Nephron (organoid): ENCODE data around the gene SLAMF7.

Source experiments
- H3K27ac Mint-ChIP-seq, 3 experiments: 2 replicates each; pipeline ENCODE4 v1.8.0; 2020; ENCODE audit warnings: mixed read lengths in 3 of 3, mild to moderate bottlenecking in 2 of 3, moderate library complexity in 1 of 3
- H3K27me3 Mint-ChIP-seq: 2 replicates; pipeline ENCODE4 v1.8.0; 2021; ENCODE audit warnings: low read depth, mild to moderate bottlenecking, moderate library complexity, mixed read lengths
- H3K36me3 Mint-ChIP-seq: 2 replicates; pipeline ENCODE4 v1.8.0; 2020; ENCODE audit warnings: low read depth, mixed read lengths
- H3K4me1 Mint-ChIP-seq: 2 replicates; pipeline ENCODE4 v1.8.0; 2020; ENCODE audit warnings: mixed read lengths
- H3K4me3 Mint-ChIP-seq, 3 experiments: 2 replicates each; pipeline ENCODE4 v1.8.0; 2020; ENCODE audit warnings: mild to moderate bottlenecking in 3 of 3, mixed read lengths in 3 of 3, moderate library complexity in 2 of 3
- H3K9me3 Mint-ChIP-seq: 2 replicates; pipeline ENCODE4 v1.8.0; 2020; ENCODE audit warnings: mixed read lengths
- TF ChIP-seq, protein P1 (sequence below), 3 experiments: fragments of 200-600 bp; sonication (generic); IDR thresholded peaks; one replicate each; pipeline ENCODE4 v1.5.0; 2021; ENCODE audit warnings: antibody characterized with exemption in 3 of 3; ENCODE audit not compliant: unreplicated experiment in 3 of 3

The SLAMF7 gene

GRCh38 chr1:160746836-160747500, 7.9 kb downstream of the SLAMF7 start:
- Mint-ChIP-seq H3K4me1 (peaks cover 5% of the 10 kb centered on the region), H3K9me3 (no peaks in the 10 kb centered on the region), H3K27ac (no peak overlapping the region), H3K36me3 (no peaks in the 10 kb centered on the region), H3K27me3 (peaks cover 11% of the 10 kb centered on the region), H3K4me3 (no peak overlapping the region)
- TF ChIP-seq, protein P1, sequence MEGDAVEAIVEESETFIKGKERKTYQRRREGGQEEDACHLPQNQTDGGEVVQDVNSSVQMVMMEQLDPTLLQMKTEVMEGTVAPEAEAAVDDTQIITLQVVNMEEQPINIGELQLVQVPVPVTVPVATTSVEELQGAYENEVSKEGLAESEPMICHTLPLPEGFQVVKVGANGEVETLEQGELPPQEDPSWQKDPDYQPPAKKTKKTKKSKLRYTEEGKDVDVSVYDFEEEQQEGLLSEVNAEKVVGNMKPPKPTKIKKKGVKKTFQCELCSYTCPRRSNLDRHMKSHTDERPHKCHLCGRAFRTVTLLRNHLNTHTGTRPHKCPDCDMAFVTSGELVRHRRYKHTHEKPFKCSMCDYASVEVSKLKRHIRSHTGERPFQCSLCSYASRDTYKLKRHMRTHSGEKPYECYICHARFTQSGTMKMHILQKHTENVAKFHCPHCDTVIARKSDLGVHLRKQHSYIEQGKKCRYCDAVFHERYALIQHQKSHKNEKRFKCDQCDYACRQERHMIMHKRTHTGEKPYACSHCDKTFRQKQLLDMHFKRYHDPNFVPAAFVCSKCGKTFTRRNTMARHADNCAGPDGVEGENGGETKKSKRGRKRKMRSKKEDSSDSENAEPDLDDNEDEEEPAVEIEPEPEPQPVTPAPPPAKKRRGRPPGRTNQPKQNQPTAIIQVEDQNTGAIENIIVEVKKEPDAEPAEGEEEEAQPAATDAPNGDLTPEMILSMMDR (IDR thresholded peaks at IDR 0.05; ENCODE audit: unreplicated experiment in 3 of 3), result no peak

DNA sequence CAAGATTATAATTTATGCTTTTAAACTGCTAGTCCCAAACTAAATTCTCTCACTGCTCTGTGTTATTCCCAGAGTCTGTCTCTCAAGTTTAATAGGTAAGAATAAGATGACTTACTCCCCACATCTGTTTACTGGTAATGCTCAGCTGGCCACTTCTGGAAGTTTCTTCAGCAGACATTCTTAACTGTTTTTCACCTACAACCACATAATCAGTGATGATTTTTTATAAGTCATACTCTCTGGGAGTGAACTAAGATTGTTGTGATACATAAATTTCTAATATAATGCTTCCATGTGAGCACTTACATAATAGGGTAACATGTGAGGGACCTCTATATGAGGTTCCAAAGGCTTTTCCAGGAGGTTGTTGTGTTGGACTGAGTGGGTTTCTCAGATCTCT, 8.7 kb downstream of the SLAMF7 start:
- H3K9me3 Mint-ChIP-seq, result no peaks in the 10 kb centered on the region

DNA sequence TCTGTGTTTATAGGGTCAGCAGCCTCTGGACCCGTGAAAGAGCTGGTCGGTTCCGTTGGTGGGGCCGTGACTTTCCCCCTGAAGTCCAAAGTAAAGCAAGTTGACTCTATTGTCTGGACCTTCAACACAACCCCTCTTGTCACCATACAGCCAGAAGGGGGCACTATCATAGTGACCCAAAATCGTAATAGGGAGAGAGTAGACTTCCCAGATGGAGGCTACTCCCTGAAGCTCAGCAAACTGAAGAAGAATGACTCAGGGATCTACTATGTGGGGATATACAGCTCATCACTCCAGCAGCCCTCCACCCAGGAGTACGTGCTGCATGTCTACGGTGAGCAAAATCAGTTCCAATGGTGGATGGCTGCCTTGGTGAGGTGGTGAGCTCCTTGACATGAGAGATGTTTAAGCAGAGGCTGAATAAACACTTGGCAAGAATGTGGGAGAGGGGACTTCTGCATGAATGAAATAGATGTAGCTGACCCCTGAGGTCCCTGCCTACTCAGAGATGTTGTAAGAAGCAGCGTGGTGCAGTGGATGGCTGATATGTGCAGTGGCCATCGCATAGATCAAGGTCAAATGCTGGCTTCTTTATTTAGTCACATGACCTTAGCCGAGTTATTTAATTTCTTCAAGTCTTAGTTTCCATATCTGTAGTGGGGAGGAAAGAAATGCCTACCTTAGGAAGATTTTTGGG, 9.3 kb downstream of the SLAMF7 start:
- peaks cover 15% of the 10 kb centered on the region for H3K4me1 Mint-ChIP-seq
- no peaks in the 10 kb centered on the region for H3K9me3 Mint-ChIP-seq
- no peaks in the 10 kb centered on the region for H3K36me3 Mint-ChIP-seq
- no peak overlapping the region for H3K27ac Mint-ChIP-seq
- no peak overlapping the region for H3K4me3 Mint-ChIP-seq
- H3K27me3 Mint-ChIP-seq, result peaks cover 11% of the 10 kb centered on the region
- TF ChIP-seq, protein P1 (IDR thresholded peaks at IDR 0.05; ENCODE audit: unreplicated experiment in 3 of 3), result no peak

More for the DNA sequence above, 8.7 kb downstream of the SLAMF7 start:
- TF ChIP-seq, protein P1 (IDR thresholded peaks at IDR 0.05; ENCODE audit: unreplicated experiment in 3 of 3), result no peak
- Mint-ChIP-seq H3K36me3 (no peaks in the 10 kb centered on the region), H3K4me1 (peaks cover 9% of the 10 kb centered on the region), H3K4me3 (no peak overlapping the region), H3K27ac (no peak overlapping the region), H3K27me3 (peaks cover 11% of the 10 kb centered on the region)

GRCh38 chr1:160748878-160749269, 9.8 kb downstream of the SLAMF7 start:
- Mint-ChIP-seq H3K27me3 (peaks cover 11% of the 10 kb centered on the region), H3K4me3 (no peak overlapping the region), H3K36me3 (no peaks in the 10 kb centered on the region), H3K9me3 (no peaks in the 10 kb centered on the region), H3K4me1 (peaks cover 15% of the 10 kb centered on the region), H3K27ac (no peak overlapping the region)
- TF ChIP-seq, protein P1 (IDR thresholded peaks at IDR 0.05; ENCODE audit: unreplicated experiment in 3 of 3), result no peak

DNA sequence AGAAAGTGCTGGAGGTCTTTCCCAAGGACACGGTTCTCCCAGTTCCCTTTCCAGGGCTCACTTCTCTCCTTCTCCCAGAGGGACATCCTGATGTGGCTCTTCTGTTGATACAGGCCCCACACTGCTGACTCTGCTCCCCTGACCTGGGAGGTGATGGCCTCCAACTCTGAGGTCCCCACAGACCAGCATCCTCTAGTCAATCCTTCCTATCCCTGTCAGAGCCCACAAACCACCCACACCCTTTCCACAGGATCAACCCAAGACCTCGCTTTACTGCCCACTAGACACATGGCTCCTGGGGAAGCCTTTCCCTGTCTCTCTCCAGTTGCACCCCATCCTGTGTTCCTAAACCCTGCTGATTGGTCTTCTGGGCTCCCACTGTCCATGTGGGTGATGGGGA, 11.6 kb downstream of the SLAMF7 start:
- H3K9me3 Mint-ChIP-seq, result no peaks in the 10 kb centered on the region
- peaks cover 11% of the 10 kb centered on the region for H3K27me3 Mint-ChIP-seq
- TF ChIP-seq, protein P1 (IDR thresholded peaks at IDR 0.05; ENCODE audit: unreplicated experiment in 3 of 3), result no peak
- no peak overlapping the region for H3K4me3 Mint-ChIP-seq
- no peak overlapping the region for H3K27ac Mint-ChIP-seq
- no peaks in the 10 kb centered on the region for H3K36me3 Mint-ChIP-seq
- H3K4me1 Mint-ChIP-seq, result peaks cover 10% of the 10 kb centered on the region

GRCh38 chr1:160752406-160752805, 13.4 kb downstream of the SLAMF7 start:
- H3K4me1 Mint-ChIP-seq, result peaks cover 10% of the 10 kb centered on the region

More at GRCh38 chr1:160752406-160752805, 13.4 kb downstream of the SLAMF7 start:
- H3K27me3 Mint-ChIP-seq, result peaks cover 11% of the 10 kb centered on the region
- H3K9me3 Mint-ChIP-seq, result no peaks in the 10 kb centered on the region
- no peak overlapping the region for H3K4me3 Mint-ChIP-seq
- no peaks in the 10 kb centered on the region for H3K36me3 Mint-ChIP-seq
- peak overlapping the region; percentile 24 to 83 (median 64) for H3K27ac Mint-ChIP-seq
- TF ChIP-seq, protein P1 (IDR thresholded peaks at IDR 0.05; ENCODE audit: unreplicated experiment in 3 of 3), result no peak
